ENCODE data around the gene RTP2.

RTP2 gene

DNA sequence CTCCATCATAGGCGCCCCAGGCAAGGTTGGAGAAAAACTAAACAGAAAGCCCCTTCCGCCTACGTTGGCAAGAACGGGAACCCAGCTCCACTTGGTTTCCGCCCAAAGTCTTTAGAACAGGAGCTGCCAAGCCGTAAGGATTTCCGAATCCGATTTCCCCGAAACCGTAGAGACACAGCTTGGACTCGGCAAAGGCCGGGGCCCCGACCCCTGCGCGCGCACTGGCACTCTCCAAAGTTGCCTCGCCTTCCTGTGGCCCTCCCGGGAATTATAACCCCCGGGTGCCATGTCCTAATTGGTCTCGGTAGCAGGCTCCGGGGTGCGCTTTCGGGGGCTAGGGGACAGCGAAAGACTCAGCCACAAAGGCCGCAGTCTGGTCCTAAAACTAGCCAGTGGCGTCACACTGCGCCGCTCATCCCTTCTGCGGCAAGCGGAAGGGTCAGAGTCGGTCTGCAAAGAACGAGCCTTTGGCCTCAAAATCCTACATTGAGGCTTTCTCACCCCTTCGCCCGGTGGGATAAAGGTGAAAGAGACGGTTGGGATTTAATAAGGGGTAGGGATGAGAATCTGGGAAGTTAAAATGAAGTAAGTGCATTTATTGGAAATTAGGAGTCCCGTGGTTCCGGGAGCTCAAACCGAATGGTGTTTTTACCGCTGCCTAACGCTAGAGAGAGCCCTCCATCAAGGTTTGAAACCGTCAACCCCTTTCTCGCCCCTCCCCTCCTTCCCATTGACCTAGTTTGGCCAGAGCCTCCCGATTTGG is 36.2 kb upstream of the RTP2 start:
- DNase-seq, result peak; percentile 93

DNA sequence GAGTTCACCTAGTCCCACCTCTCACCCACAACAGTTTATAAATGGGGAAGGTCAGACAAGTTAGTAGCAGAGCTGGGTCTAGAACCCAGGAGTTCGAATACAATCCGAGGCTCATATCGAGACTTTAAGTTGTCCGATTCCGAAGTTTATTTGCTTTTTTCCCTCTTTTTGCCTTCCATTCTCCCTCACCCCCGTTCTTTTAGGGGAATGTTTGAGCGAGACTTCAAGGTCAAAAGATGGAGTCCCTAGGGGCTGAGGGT is 35.6 kb upstream of the RTP2 start:
- DNase-seq, result no peak

DNA sequence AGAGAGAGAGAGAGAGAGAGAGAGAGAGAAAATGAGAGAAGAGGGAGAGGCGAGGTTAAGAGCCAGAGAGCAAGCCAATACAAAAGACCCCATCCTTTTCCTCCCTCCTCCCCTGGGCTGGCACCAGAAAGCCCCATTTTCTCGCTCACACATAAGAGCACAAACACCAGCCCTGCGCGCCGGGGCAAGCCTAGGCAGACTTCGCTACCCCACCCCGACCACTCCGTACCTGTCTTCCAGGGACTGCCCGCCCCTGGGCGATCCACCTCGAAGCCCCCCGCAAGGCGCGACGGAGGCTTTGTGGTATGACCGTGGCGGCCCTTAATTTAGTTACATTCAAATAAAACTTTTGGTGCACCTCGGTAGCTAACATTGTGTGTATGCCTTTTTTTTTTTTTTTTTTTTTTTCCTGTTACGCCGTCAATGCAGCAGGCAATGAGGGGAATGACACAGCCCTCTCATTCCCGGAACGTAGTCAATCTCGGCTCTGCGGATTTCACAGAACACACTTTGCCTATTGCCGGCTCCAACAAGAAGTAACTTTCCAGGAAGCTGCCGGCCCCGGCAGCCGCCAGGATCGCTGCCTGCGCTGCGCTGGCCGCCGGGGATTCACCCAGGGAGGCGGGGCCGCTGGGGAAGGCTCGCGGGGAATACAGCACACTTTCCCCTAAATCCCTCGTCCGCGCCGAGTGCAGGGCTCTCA is 35.2 kb upstream of the RTP2 start:
- DNase-seq, result peak; percentile 89

DNA sequence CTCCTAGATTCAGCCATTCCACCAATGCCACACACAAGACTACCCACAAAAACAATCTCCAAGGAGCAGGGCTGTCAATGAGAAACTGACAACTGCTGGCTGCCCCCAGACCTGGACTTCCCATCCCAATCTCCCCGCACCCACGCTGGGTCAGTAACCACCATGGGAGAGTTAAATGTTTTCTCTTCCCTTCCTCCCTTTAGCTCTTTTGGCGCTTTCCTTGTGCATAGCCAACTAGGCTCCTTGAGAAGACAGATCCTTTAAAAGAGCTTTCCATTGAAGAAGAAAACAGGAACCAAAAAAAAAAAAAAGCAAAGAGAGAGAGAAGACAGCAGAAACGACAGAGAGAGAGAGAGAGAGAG is 34.6 kb upstream of the RTP2 start:
- DNase-seq, result no peak

DNA sequence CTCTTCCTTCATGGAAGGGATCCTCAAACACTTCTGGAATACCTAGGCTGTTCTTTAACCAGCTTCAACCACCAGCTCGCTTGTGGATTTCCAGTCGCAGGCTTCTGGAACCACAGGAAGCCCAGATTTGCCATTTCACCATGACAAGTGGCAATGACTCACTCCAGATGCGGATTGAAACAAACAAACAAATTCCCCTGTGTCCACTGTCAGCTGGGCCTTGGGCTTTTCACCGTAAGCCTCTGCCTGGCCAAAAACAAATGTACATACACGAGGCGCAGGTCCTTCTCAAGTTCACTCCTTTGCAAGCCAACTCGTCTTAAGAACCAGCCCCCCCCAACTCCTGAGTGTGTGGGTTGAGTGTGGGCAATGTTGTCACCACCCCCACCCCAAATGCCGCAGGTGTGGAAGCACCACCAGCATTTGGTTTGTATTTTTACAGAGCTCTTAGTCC is 34.1 kb upstream of the RTP2 start:
- peak; percentile 89 for DNase-seq

DNA sequence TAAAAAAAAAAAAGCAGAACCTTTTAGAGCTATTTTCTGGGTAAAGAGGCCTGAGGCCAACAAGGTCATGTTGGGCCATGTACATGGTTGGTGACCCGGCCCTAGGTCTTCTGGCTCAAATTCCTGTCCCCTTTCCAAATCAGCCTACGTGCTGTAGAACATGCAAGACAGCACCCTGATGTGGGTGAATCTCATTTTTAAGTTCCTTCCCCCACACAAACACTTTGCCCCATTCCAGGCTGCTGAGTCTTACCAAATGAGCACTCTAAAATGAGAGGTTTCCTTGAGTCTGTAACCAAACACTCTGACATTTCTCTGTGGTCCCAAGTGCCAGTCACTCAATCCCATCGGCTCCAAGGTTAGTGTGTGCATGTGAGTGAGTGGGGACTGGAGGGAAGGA is 33.5 kb upstream of the RTP2 start:
- no peak for DNase-seq

DNA sequence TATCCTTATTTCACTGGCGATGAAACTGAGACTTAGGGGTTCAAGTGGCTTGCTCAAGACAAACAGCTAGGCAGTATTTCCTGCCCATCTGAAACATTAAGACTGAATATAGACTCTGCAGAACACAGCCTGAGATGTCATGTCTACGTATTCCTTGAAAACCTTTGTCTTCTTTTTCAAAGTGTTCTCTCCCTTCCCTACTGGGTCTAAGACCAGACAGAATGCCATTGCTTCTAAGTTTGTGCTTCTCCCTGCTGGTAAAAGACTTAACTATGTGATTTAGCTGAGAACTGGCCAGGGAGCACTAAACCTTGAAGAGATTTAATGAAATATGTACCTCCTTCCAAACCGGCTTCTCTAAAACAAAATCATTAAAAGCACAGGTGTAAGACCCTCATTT is 33.0 kb upstream of the RTP2 start:
- no peak for DNase-seq

DNA sequence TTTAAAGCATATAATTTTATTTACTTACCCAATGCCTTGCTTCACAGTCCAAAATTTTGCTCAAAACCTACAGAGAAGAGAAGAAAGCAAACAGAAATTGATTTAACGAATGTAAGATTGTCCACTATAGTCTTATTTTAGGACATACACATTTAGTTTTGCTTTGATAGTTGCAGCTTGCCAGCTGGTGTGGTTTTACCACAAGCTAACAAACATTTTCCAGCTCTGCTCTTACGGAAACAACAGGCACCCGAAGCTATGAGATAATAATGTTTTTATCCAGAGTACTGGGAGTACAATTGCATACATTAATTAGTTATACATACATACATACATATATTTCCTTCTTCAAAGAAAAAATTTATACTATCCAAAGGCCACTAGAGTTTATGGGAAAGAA is 32.5 kb upstream of the RTP2 start:
- no peak for DNase-seq

DNA sequence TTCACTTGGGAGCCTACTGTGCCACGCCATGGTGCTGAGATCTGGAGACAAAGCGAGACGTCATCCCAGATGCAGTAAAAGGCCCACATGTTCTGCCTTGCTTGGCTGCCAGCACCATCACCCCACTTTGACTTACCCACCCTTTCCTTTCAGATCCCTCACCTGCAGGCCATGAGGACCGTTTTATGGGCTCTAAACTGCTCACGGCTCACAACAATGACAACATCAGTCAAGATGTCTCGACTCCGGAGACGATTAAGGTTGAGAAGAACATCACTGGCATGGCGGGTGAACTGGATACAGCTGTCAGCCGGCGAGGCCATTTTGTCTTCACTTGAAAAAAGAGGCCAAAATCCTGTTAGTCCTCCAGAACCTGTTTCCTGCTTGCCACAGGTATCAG is 31.0 kb upstream of the RTP2 start:
- no peak for DNase-seq

DNA sequence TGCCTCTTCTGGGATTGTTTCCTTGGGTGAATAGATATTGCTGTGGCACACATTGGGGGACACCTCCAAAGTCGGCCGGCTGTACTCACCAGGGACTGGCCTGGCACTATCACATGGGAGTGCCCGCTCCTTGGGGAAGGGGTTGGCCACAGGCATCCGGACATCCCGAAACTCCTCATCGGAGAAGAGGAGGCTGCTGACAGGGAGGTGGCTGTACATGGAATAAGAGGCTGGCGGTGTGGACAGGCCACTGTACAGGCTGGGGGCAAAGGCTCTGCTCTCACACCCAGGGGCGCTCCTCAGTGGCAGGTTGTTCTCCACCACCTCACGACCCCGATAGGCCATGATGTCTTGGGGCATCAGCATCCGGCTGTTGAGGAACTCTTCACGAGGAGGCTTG is 27.2 kb upstream of the RTP2 start:
- DNase-seq, result no peak

DNA sequence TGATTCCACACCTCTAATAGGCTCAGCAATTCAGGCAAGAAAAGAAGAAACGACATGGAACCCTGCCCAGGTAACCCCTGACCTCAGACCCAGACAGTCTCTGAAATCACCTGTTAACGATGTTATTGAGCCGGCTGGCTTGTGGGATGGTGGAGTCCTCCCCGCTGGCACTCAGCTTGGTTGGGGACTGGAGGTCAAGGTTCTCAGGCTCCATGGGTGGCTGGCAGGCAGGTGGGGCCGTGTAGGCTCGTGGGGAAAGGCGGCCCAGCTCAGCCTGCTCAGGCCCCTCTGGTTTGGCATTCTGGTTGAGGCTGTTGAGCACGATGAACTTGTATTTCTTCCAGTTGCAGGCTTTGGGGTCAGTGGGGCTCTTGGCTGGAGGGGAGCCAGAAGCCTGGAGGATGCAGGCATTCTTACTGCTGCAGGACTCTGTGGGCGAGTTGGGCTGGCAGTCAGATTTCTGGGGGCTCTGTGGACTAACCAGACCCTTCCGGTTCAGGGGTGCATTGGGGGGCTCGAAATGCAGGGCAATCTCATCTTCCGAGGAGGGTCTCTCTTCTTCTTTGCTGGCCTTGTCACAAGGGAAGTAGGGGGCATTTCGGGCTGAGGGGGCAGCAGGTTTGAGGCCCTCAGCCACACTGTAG is 26.7 kb upstream of the RTP2 start:
- DNase-seq, result no peak

DNA sequence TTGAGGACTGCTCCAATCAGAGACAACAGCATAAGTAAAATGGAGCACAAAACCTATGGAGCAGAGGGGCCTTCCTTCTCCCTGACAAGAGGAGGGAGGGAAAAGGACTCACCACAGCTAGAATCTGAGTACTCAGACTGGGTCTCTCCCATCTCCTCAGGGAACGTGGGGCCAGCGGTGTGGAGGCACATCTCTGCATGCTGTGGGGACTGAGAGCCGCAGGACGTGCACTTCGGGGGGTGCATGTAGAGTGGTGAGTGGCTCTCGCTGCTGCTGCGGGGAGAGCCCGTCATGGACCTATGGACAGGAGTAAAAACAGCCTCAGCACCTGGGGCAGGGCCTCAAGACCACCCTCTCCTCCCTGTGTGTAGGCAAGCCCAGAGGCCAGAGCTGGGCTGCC is 25.9 kb upstream of the RTP2 start:
- DNase-seq, result no peak

DNA sequence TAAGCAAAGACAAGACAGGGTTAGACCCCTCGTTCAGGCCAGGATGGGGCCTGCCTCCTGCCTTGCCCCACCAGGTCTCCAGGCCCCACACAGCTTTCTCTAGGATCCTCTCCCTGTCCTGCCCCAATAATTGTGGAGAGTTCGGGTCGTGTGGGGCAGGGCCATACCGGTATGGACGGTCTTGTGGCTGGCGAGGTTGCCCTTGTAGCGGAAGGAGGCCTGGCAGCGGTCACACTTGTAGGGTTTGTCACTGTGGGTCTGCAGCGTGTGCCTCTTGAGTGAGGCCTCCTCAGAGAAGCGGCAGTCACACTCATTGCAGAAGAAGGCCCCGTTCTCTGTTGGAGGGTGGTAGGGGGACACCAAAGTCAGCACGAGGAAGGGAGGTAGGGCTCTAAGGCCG is 24.2 kb upstream of the RTP2 start:
- DNase-seq, result no peak

DNA sequence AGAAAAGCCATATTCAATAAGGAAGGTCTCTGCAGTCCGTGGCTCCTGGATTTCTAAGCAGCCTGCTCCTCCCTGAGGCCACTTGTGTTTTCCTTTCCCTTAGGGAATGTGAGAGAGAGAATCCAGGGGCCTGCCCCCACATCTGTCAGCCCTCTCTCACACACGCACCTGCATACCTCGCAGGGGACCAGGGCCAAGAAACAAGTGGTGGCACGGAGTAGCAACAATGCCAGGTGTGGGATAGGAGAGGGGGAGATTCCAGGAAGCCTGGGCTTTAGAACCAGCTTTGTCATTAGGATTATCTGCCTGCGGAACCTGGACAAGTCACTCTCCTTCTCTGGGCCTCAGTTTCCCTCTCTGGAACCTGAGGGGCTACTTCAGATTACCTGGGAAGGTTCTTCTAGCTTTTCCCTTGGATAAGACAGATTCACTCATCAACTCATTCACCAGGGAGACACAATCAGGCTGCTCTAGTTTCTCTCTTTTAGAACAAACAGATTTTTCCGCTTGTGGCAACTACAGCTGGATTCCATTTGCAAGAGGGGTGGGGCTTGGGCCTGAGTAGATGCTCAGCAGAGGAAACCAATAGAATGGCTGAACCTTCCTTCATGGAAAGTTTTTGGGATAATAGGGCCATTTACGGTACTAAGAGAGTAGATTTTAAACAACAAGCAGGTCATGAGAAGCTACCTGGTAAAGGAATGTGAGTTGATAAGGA is 23.5 kb upstream of the RTP2 start:
- no peak for DNase-seq

DNA sequence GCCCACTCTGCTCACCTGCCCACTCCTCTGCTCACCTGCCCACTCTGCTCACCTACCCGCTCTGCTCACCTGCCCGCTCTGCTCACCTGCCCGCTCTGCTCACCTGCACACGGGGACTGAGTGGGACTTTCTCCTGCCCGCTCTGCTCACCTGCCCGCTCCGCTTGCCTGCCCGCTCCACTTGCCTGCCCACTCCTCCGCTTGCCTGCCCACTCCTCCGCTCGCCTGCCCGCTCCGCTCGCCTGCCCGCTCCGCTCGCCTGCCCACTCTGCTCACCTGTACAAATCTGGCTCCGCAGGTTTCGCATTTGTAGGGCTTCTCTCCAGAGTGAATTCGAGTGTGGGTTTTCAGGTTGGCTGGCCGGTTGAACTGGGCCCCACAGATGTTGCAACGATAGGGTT is 22.9 kb upstream of the RTP2 start:
- DNase-seq, result no peak

DNA sequence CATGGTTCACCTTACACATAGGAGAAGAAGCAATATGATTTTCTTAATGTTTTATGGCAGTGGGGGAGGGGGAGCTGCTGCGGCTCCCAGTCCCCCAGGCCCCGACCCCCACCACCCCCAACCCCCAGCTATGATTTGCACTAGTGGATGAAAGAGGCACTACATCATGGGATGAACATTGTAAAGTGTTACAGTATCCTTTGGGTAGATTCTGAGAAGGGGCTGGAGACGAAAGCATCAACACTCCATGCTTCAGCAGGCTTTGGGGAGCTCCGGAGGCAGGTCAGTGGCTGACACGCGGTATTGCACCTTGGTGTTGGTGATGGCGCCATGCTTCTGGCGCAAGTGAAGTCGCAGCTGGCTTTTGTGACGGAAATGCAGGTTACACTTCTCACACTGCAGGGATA is 19.9 kb upstream of the RTP2 start:
- DNase-seq, result no peak

DNA sequence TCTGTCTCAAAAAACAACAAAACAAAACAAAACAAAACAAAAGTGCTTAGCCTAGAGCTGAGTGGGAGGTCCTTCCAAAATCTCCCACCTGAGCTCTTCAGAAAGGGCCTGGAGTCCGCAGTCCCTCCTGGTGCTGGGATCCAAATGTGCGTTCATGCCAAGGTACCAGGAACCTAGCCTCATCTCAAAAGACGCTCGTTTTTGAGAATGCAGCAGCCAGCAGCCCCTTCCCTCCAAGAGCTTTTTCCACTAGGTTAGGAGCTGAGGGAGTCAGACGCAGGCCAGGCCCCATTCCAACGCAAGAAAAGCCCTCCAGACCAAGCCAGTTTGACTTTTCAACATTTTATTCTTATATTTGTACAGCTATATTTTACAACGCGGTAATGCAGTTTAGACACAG is 18.7 kb upstream of the RTP2 start:
- DNase-seq, result no peak

DNA sequence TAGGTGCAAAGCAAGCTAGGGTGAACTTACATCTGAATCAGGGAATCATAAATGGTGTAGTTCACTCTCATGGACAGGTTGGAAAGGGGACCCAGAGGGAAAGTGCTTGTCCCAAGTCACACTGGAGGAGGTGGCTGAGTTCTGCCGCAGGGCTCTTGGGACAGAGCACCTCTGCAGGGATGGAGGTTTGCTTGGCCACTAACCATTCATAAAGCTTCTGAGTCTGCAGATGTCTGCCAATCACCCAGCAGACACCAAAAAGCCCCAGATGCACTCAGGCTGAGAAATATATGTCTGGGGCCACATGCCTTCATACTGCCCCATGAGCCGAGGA is 17.9 kb upstream of the RTP2 start:
- DNase-seq, result no peak

DNA sequence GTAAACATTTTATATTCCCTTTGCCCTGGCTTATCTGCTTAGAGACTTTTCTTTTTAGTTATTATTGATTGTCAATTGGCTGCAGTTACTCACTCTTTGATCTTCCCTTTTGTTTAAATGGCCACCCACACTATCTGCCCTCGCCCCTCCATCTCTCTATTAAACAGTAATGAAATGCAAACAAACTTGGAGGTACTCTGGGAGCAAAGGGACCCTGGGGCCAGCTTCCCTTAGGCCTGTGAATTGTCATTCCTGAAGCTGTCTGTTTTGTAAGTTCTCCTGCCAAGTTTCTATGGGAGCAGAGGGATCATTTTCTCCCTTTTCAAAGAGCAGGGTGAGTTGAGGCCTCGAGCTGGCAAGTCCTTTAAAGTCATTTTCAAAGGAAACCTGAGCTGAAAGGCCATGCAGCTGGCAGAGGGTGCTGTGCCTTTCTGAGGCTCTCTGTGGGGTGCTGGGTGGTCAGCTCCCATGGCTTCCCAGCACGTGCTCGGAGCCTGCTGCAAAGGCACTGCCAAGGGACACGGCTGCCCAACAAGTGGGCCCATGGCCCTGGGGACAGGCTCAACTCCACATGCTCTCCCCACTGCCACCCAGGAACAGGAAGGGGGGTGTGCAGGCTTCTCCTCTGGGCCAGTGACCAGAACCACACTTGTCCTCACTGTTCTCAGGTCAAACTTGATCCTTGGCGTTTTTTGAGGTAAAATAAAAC is 17.4 kb upstream of the RTP2 start:
- DNase-seq, result no peak

DNA sequence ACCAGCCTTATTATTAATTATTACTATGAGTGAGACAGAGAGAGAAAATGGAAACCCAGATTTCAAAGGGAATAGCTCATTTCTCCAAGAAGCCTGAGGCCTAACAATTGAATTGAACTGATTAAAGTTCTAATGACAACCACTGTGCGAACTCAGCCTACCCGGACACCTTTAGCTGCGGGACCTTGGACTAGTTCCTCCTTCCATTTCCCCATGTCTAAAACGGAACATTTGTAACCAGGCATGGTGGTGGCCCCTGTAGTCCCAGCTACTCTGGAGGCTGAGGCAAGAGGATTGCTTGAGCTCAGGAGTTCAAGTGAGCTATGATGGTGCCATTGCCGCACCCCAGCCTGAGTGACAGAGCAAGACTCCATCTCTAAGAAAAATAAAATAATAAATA is 16.4 kb upstream of the RTP2 start:
- DNase-seq, result no peak

DNA sequence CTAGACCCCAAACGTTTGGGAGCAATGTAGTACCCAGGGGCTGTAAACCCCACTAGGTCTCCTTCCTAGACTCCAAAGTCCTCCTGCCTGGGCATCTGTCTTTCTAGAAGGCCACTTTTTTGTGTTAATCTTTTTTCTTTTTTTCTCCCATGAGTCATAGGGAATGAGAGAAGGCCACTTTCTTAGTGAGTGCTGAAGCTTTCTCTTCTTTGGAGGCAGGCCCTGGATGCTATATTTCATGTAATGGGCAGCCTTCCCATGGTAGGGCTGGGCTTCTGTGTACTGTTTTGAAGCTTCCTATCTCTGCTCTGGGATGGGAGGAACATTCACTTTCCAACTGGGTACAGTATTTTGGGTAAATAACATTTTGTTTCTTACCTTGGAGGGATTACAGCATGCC is 15.2 kb upstream of the RTP2 start:
- no peak for DNase-seq

DNA sequence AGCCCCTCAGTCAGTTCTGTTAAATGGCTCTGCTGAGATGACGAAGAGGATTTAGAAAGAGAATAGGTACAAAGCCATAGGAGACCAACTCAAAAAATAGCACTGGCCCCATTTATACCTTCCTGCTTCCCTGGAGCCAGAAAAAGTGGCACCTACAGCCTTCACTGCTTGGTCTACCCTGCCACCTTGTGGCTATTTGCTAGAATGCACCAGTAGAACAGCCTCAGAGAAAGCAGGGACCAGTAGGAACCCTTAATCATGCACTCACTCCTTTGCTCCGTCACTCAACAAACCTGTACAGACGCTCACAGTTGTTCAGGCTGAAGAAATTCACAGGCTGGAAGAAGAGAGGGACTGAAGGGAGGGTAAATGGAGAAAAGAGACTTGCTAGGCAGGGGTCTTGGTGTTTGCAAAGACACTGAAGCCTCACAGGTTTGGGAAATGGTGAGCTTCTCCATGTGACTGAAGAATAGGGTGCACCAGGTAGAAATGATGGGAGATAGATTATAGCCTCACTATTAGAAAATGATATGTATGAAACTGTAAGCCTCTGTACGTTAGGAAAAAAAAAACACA is 12.1 kb upstream of the RTP2 start:
- DNase-seq, result peak; percentile 90

DNA sequence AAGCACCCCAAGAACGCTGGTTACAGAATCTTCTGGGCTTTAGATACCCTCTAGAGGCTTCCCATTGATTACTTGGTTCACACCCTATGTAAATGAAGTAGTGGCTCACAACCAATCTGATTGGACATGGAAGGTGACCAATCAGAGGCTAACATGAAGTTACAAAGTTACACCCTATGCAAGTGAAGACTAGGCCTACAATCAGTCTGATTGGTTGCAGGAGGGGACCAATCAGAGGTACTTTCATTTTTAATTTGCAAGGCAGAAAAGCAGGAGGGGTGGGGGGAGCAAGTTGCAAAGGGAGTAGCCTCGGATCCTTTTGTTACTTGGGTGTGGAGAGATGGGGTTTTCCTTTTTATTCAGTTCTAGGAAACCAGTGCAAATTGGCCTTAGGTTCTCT is 11.1 kb upstream of the RTP2 start:
- no peak for DNase-seq
